GM19452 (cell line): ENCODE data around the gene PPFIA1.
"Not testable (repeated sequence)": the region's sequence is repeated elsewhere in the genome, so short reads cannot be mapped to it uniquely, and the experiment has no call there.

Experiments used
- ATAC-seq: cut with Tn5 transposase; IDR thresholded peaks from one replicate; pipeline ENCODE4 v1.9.1; 2021; ENCODE audit not compliant: unreplicated experiment

The PPFIA1 gene

GRCh38 chr11:70295166-70295565 is 24.7 kb downstream of the PPFIA1 start:
- not testable (repeated sequence) for ATAC-seq

- ATAC-seq = no peak
Observed at GRCh38 chr11:70296681-70297080, 26.2 kb downstream of the PPFIA1 start.

GRCh38 chr11:70297341-70297740 is 26.9 kb downstream of the PPFIA1 start:
- ATAC-seq = no peak

- ATAC-seq = no peak
Observed at GRCh38 chr11:70298243-70298915, 27.9 kb downstream of the PPFIA1 start.

GRCh38 chr11:70299636-70300035 is 29.1 kb downstream of the PPFIA1 start:
- no peak for ATAC-seq

GRCh38 chr11:70301191-70301590 is 30.7 kb downstream of the PPFIA1 start:
- ATAC-seq = no peak

- no peak for ATAC-seq
Observed at GRCh38 chr11:70301721-70302418, 31.4 kb downstream of the PPFIA1 start.

GRCh38 chr11:70302419-70302752 is 31.9 kb downstream of the PPFIA1 start:
- no peak for ATAC-seq

- ATAC-seq = no peak
Observed at GRCh38 chr11:70303070-70303469, 32.6 kb downstream of the PPFIA1 start.

- ATAC-seq = no peak
Observed at GRCh38 chr11:70304208-70304603, 33.7 kb downstream of the PPFIA1 start.

- ATAC-seq = no peak
Observed at GRCh38 chr11:70305501-70305900, 35.0 kb downstream of the PPFIA1 start.

GRCh38 chr11:70306586-70307033 is 36.1 kb downstream of the PPFIA1 start:
- ATAC-seq = no peak

GRCh38 chr11:70307176-70307575 is 36.7 kb downstream of the PPFIA1 start:
- ATAC-seq = no peak

GRCh38 chr11:70311616-70312015 is 41.1 kb downstream of the PPFIA1 start:
- ATAC-seq = no peak

GRCh38 chr11:70312401-70313357 is 42.2 kb downstream of the PPFIA1 start:
- ATAC-seq = no peak

- ATAC-seq = no peak
Observed at GRCh38 chr11:70313945-70314344, 43.5 kb downstream of the PPFIA1 start.

- ATAC-seq = no peak
Observed at GRCh38 chr11:70314730-70315129, 44.2 kb downstream of the PPFIA1 start.

- ATAC-seq = no peak
Observed at GRCh38 chr11:70315716-70316115, 45.2 kb downstream of the PPFIA1 start.

GRCh38 chr11:70317581-70318305 is 47.3 kb downstream of the PPFIA1 start:
- no peak for ATAC-seq

- no peak for ATAC-seq
Observed at GRCh38 chr11:70319396-70320076, 49.0 kb downstream of the PPFIA1 start.
